Right lobe of liver (tissue), 6 donors: Measurements from ENCODE around the gene FBXW5. TPM values are rescaled to one million over a fixed set of nuclear protein-coding genes. Genes with fewer than 3 reads are reported as not detected.
A peak's percentile ranks its signal among the peaks of the same experiment; 100 is the strongest.

Experiments
- ATAC-seq, 4 donors: fragments of 200-7000 bp; cut with Tn5 transposase; one replicate each; pipeline ENCODE4 v1.9.1; 2020; ENCODE audit warnings: mild to moderate bottlenecking in 4 of 4, moderate library complexity in 4 of 4
- DNase-seq, 3 donors: peaks; one replicate each; pipeline ENCODE4 v3.0.0-alpha.2; 2020
- H3K27ac ChIP-seq, 3 donors: fragments of 200-600 bp; one replicate each; pipeline ENCODE4 v1.8.0; 2022
- H3K27me3 ChIP-seq, 2 donors: fragments of 200-600 bp; one replicate each; pipeline ENCODE4 v1.8.0; 2022
- H3K36me3 ChIP-seq, 4 donors: fragments of 200-600 bp; sonication (generic) in 1 of 4; one replicate each; pipeline versions ENCODE4 v1.5.1 to v1.8.0; 2017 to 2022; ENCODE audit warnings: control low read depth in 1 of 4
- H3K4me1 ChIP-seq, 4 donors: fragments of 200-600 bp; sonication (generic) in 1 of 4; one replicate each; pipeline versions ENCODE4 v1.5.1 to v1.8.0; 2017 to 2022; ENCODE audit warnings: control low read depth in 1 of 4
- H3K4me3 ChIP-seq, 3 donors: fragments of 200-600 bp; one replicate each; pipeline ENCODE4 v1.8.0; 2022
- H3K9me3 ChIP-seq, 4 donors: fragments of 200-600 bp; sonication (generic) in 1 of 4; one replicate each; pipeline versions ENCODE4 v1.5.1 to v1.8.0; 2017 to 2022; ENCODE audit warnings: control low read depth in 1 of 4
- POLR2A ChIP-seq: fragments of 450-650 bp; IDR thresholded peaks from one replicate; pipeline ENCODE4 v1.6.1; 2017; ENCODE audit warnings: antibody characterized with exemption, mild to moderate bottlenecking
- WGBS: methylation state at CpG from one replicate; pipeline ENCODE4 v1.1.6; 2018; ENCODE audit warnings: low coverage, low lambda C conversion rate; ENCODE audit not compliant: insufficient coverage; ENCODE audit errors: missing lambda C conversion rate; 5-methylcytosine and 5-hydroxymethylcytosine counted together
- intact Hi-C, 2 donors: fragments of 100-400 bp; cut with DNase I; formaldehyde crosslinking; loops; one replicate each; pipeline versions ENCODE4 v1.11.2 to v1.14.1; 2022
- total RNA-seq, 6 experiments: library from RNA; depleted of rRNA in 2 of 6; stranded (reverse); fragments of >200 nt in 2 of 6; fragmentation: NEBNext Ultra II Directional in 3 of 6; extraction: Animal tissue kit (Norgen Biotek cat#: 25700) in 3 of 6; gene quantifications; one replicate each; pipeline versions ENCODE4 v1.1.0 to v1.2.4, GENCODE V29; 2016 to 2023
- TF ChIP-seq, protein P1 (sequence below), 4 donors: fragments of 200-600 bp in 3 of 4; fragments of 450-650 bp in 1 of 4; IDR thresholded peaks; one replicate each; pipeline versions ENCODE4 v1.5.1 to v1.8.0; 2016 to 2022; ENCODE audit warnings: antibody characterized with exemption in 4 of 4, mild to moderate bottlenecking in 2 of 4
- donor health status: DM: no; HTN: yes; CAD: no.
- donor health status: DM: no; HTN: no; CAD: no.
- donor health status: DM: no; HTN: no; CAD: no.
- donor health status: DM: no; HTN: yes; CAD: no.
- donor health status: DM: no; HTN: yes; CAD: no.

The FBXW5 gene
- total RNA-seq, 6 experiments from 2014 or later = 84.0 to 290 (median 97.4) TPM

DNA sequence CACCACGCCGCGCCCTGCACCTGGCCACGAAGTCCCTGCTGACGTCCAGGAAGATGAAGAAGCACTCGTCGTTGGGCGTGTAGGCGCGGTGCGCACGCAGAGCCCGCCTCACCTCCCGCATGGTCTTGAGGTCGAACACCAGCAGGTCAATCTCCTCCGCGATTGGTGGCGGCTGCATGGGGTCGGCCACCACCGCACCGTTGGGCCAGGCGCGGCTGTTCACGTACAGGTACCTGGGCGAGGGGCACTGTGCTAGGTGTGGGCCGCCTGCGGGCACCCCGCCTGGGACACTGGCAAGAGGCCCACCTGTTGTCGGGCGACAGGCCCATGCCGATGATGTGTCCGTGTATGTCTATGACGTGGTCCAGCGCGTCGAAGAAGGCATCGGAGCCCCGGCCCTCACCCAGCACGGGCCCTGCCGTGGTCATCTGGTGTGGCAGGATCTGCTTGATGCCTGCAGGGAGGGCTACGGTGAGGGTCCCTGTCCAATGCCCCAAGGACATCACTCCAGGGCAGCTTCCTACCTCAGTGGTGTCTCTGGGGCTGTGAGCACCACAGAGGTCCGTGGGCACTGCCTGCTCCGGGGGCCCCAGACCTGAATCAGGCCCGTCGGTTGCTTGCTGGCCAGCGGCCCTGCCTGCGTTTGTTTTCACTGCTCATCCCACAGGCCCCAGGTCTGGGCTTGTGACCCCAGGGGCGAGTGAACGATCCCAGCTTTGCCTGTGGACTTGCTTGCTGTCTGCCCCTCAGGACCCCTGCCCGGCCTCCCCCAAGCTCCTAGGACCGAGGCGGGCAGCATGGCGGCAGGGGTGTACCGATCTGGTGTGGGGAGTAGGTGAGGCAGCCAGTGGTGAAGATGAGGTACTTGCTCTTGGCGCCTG is 3.1 kb downstream of the FBXW5 start:
- Histone ChIP-seq H3K4me1 (peaks cover 0 to 51% (median 25%) of the 10 kb centered on the region in 4 donors), H3K27me3 (no peaks in the 10 kb centered on the region), H3K27ac (peak overlapping the region in 1 of 3 donors; percentile 98), H3K9me3 (no peaks in the 10 kb centered on the region), H3K4me3 (no peak overlapping the region), H3K36me3 (peaks cover 6 to 24% (median 22%) of the 10 kb centered on the region in 4 donors)
- ATAC-seq = no peak
- no CpG with 5 or more reads among the region's 55 CpGs for WGBS
- intact Hi-C loops = loop anchor here in 1 of 2 donors (10.0 kb wide), 2 partner anchors 57 to 93 kb away; partner anchors contain the start of genes FUT7 and TRAF2
- DNase-seq = peak in 2 of 3 donors; percentile 54 to 57
- TF ChIP-seq, protein P1, sequence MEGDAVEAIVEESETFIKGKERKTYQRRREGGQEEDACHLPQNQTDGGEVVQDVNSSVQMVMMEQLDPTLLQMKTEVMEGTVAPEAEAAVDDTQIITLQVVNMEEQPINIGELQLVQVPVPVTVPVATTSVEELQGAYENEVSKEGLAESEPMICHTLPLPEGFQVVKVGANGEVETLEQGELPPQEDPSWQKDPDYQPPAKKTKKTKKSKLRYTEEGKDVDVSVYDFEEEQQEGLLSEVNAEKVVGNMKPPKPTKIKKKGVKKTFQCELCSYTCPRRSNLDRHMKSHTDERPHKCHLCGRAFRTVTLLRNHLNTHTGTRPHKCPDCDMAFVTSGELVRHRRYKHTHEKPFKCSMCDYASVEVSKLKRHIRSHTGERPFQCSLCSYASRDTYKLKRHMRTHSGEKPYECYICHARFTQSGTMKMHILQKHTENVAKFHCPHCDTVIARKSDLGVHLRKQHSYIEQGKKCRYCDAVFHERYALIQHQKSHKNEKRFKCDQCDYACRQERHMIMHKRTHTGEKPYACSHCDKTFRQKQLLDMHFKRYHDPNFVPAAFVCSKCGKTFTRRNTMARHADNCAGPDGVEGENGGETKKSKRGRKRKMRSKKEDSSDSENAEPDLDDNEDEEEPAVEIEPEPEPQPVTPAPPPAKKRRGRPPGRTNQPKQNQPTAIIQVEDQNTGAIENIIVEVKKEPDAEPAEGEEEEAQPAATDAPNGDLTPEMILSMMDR (IDR thresholded peaks at IDR 0.05) = no peak
- no peak for TF ChIP-seq POLR2A

DNA sequence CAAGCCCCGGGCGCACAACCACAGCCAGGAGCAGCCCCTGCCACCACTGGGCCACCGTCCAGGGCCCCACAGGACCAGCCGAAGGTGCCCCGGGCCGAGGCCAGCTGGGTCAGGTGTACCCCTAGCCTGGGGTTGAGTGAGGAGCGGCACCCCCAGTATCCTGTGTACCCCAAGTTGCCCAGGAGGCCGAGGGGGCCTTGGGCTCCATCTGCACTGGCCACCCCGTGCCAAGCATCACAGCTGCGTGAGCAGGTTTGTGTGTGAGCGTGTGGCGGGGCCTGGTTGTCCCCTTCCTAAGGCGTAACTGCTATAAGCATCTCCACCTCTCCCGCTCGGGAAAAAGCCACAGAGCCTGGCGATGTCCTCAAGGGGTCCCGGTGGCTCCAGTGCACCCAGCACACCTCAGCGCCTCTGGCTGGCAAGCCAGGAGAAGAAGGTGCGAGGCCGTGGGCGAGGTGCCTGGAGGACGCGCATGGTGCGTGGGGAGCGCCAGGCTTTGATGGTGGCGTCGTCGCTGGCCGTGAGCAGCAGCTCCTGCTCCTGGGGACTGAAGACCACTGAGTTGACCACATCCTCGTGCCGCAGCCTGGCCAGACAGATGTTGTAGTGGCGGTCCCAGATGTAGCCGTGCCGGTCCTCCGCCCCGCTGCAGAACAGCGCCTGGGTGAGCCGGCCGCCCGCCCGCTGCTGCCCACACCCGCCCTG is 3.9 kb downstream of the FBXW5 start:
- Histone ChIP-seq H3K36me3 (peaks cover 6 to 24% (median 22%) of the 10 kb centered on the region in 4 donors), H3K9me3 (no peaks in the 10 kb centered on the region), H3K4me1 (peaks cover 0 to 51% (median 25%) of the 10 kb centered on the region in 4 donors), H3K27me3 (no peaks in the 10 kb centered on the region), H3K27ac (peak overlapping the region; percentile 69 to 98 (median 93)), H3K4me3 (peak overlapping the region in 1 of 3 donors; percentile 22)
- DNase-seq = peak in 2 of 3 donors; percentile 52 to 63
- 90% methylated on average over 8 of the region's 42 CpGs for WGBS
- TF ChIP-seq, protein P1 (IDR thresholded peaks at IDR 0.05) = no peak
- no peak for TF ChIP-seq POLR2A
- ATAC-seq = no peak
- intact Hi-C loops = loop anchor here in 1 of 2 donors (10.0 kb wide), 2 partner anchors 56 to 94 kb away; partner anchors contain the start of genes FUT7 and TRAF2

DNA sequence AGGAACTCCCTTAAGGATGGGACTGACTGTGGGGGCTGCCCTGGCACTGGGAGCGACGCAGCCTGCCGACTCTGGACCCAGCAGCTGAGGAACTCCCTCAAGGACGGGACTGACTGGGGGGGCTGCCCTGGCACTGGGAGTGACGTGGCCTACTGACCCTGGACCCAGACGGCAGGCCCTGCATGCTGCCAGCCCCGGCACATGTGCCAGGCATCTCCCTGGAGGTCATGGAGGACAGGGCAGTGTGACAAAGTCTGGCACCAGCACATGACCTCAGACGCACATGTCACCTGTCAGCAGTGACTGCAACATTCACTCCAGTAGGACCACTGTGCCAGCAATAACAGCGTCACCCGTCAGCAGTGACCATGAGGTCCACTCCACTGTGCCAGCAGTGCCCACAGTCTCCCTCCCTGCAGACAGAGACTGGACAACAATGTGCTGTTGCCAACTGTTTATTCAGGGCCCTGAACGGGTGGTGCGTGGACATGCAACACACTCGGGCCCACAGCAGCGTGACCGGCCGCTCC is 4.5 kb downstream of the FBXW5 start:
- Histone ChIP-seq H3K4me1 (peaks cover 0 to 51% (median 25%) of the 10 kb centered on the region in 4 donors), H3K27ac (peak overlapping the region; percentile 74 to 98 (median 93)), H3K36me3 (peaks cover 6 to 24% (median 22%) of the 10 kb centered on the region in 4 donors), H3K9me3 (no peaks in the 10 kb centered on the region), H3K27me3 (no peaks in the 10 kb centered on the region), H3K4me3 (peak overlapping the region in 1 of 3 donors; percentile 22)
- peak; percentile 53 to 66 (median 59) for ATAC-seq
- intact Hi-C loops = loop anchor here (10.0 kb wide), 2 partner anchors 55 to 95 kb away; partner anchors contain the start of genes TRAF2 (in 2 of the 2) and FUT7 (in 1 of the 2)
- peak; percentile 24 for TF ChIP-seq POLR2A
- TF ChIP-seq, protein P1 (IDR thresholded peaks at IDR 0.05) = no peak
- WGBS = no CpG with 5 or more reads among the region's 16 CpGs
- DNase-seq = peak; percentile 88 to 97 (median 96)

DNA sequence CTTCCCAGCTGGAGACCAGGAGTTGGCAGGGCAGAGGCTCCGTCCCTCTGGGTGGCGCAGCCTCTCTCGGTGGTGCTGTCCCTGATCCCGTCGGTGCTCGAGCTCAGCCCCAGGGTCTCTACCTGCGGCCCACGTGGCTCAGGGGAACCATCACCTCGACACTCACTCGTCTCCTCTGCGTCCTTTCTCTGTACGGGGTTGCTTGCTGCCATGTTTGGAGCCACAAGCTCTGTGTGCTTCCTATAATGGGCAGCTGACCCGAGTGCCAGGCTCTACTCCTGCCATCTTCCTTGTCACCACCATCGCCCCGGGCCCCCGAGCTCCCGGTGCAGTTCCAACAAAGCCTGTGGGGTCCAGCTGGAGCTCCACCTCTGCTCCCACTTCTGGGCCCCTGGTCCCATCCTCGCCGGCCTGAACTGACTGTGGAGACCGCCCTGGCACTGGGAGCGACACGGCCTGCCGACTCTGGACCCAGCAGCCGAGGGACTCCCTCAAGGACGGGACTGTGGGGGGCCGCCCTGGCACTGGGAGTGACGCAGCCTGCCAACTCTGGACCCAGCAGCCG is 5.0 kb downstream of the FBXW5 start:
- H3K27ac ChIP-seq = peak overlapping the region; percentile 74 to 98 (median 91)
- no peak for TF ChIP-seq POLR2A
- TF ChIP-seq, protein P1 (IDR thresholded peaks at IDR 0.05) = no peak
- H3K4me1 ChIP-seq = peaks cover 0 to 51% (median 25%) of the 10 kb centered on the region in 4 donors
- H3K4me3 ChIP-seq = no peak overlapping the region
- no peaks in the 10 kb centered on the region for H3K9me3 ChIP-seq
- peaks cover 6 to 24% (median 22%) of the 10 kb centered on the region in 4 donors for H3K36me3 ChIP-seq
- DNase-seq (peak in 1 of 3 donors; percentile 53), ATAC-seq (no peak)
- WGBS = 82% methylated on average over 10 of the region's 28 CpGs
- no peaks in the 10 kb centered on the region for H3K27me3 ChIP-seq
- intact Hi-C loops = loop anchor here in 1 of 2 donors (10.0 kb wide), 1 partner anchor 55 kb away; the partner anchor contains the start of gene TRAF2
